Suprapubic skin (tissue), 4 donors: ENCODE measurements around the gene CROCC2. TPM values are rescaled to one million over a fixed set of nuclear protein-coding genes. Genes with fewer than 3 reads are reported as not detected.

ENCODE experiments used
- DNase-seq, 2 donors: peaks; one replicate each; pipeline ENCODE4 v3.0.0-alpha.2; 2019; ENCODE audit warnings: low spot score in 2 of 2
- H3K27ac ChIP-seq: fragments of 200-600 bp; sonication (generic); one replicate; pipeline ENCODE4 v1.5.1; 2019
- H3K27me3 ChIP-seq: fragments of 200-600 bp; sonication (generic); one replicate; pipeline ENCODE4 v1.5.1; 2019
- H3K36me3 ChIP-seq: fragments of 200-600 bp; sonication (generic); one replicate; pipeline ENCODE4 v1.5.1; 2019
- H3K4me1 ChIP-seq: fragments of 200-600 bp; sonication (generic); one replicate; pipeline ENCODE4 v1.5.1; 2019
- H3K4me3 ChIP-seq: fragments of 200-600 bp; sonication (generic); one replicate; pipeline ENCODE4 v1.5.1; 2019; ENCODE audit warnings: mild to moderate bottlenecking
- H3K9me3 ChIP-seq: fragments of 200-600 bp; sonication (generic); one replicate; pipeline ENCODE4 v1.5.1; 2019
- EP300 ChIP-seq: sonication (generic); formaldehyde crosslinking; IDR thresholded peaks from one replicate; pipeline ENCODE4 v1.6.1; 2017; ENCODE audit warnings: antibody characterized with exemption
- POLR2A ChIP-seq, 2 donors: fragments of 450-650 bp; IDR thresholded peaks; one replicate each; pipeline ENCODE4 v1.6.1; 2017; ENCODE audit warnings: antibody characterized with exemption in 2 of 2, mild to moderate bottlenecking in 2 of 2, moderate library complexity in 2 of 2
- POLR2AphosphoS5 ChIP-seq, 3 donors: sonication (generic); formaldehyde crosslinking; IDR thresholded peaks; one replicate each; pipeline ENCODE4 v1.6.1; 2017; ENCODE audit warnings: antibody characterized with exemption in 3 of 3
- WGBS: methylation state at CpG from one replicate; pipeline ENCODE4 v1.1.5; 2018; 5-methylcytosine and 5-hydroxymethylcytosine counted together
- total RNA-seq, 4 donors: library from RNA; depleted of rRNA; stranded (reverse); fragments of >200 nt; gene quantifications; one replicate each; pipeline ENCODE4 v1.1.0, GENCODE V29; 2016
- TF ChIP-seq, protein P1 (sequence below), 2 donors: fragments of 200-600 bp in 1 of 2; fragments of 450-650 bp in 1 of 2; sonication (generic) in 1 of 2; IDR thresholded peaks; one replicate each; pipeline ENCODE4 v1.5.1; 2016 to 2019; ENCODE audit warnings: antibody characterized with exemption in 2 of 2, mild to moderate bottlenecking in 1 of 2, moderate library complexity in 1 of 2

CROCC2 gene
- total RNA-seq, 4 donors from 2014 or later = not detected

- H3K36me3 ChIP-seq = peaks cover 10% of the 10 kb centered on the region
- H3K4me1 ChIP-seq = no peaks in the 10 kb centered on the region
- WGBS = 91% methylated on average over 23 of the region's 26 CpGs
- H3K27me3 ChIP-seq = no peaks in the 10 kb centered on the region
- H3K4me3 ChIP-seq = no peak overlapping the region
- H3K27ac ChIP-seq = no peak overlapping the region
- DNase-seq = no peak
- TF ChIP-seq EP300 (no peak), POLR2A (IDR thresholded peaks at IDR 0.05) (no peak), POLR2AphosphoS5 (IDR thresholded peaks at IDR 0.05) (no peak)
- TF ChIP-seq, protein P1, sequence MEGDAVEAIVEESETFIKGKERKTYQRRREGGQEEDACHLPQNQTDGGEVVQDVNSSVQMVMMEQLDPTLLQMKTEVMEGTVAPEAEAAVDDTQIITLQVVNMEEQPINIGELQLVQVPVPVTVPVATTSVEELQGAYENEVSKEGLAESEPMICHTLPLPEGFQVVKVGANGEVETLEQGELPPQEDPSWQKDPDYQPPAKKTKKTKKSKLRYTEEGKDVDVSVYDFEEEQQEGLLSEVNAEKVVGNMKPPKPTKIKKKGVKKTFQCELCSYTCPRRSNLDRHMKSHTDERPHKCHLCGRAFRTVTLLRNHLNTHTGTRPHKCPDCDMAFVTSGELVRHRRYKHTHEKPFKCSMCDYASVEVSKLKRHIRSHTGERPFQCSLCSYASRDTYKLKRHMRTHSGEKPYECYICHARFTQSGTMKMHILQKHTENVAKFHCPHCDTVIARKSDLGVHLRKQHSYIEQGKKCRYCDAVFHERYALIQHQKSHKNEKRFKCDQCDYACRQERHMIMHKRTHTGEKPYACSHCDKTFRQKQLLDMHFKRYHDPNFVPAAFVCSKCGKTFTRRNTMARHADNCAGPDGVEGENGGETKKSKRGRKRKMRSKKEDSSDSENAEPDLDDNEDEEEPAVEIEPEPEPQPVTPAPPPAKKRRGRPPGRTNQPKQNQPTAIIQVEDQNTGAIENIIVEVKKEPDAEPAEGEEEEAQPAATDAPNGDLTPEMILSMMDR (IDR thresholded peaks at IDR 0.05) = no peak
- no peaks in the 10 kb centered on the region for H3K9me3 ChIP-seq
Measured at GRCh38 chr2:241018051-241018891, 112.1 kb downstream of the CROCC2 start.

GRCh38 chr2:241019441-241020139, 113.5 kb downstream of the CROCC2 start:
- no peak for DNase-seq
- peaks cover 10% of the 10 kb centered on the region for H3K36me3 ChIP-seq
- H3K9me3 ChIP-seq = no peaks in the 10 kb centered on the region
- no peaks in the 10 kb centered on the region for H3K27me3 ChIP-seq
- H3K27ac ChIP-seq = no peak overlapping the region
- TF ChIP-seq EP300 = no peak
- TF ChIP-seq POLR2AphosphoS5 (IDR thresholded peaks at IDR 0.05) = no peak
- TF ChIP-seq, protein P1 (IDR thresholded peaks at IDR 0.05) = no peak
- TF ChIP-seq POLR2A (IDR thresholded peaks at IDR 0.05) = no peak
- H3K4me3 ChIP-seq = no peak overlapping the region
- WGBS = 97% methylated on average over 19 of the region's 20 CpGs
- H3K4me1 ChIP-seq = no peaks in the 10 kb centered on the region

DNA sequence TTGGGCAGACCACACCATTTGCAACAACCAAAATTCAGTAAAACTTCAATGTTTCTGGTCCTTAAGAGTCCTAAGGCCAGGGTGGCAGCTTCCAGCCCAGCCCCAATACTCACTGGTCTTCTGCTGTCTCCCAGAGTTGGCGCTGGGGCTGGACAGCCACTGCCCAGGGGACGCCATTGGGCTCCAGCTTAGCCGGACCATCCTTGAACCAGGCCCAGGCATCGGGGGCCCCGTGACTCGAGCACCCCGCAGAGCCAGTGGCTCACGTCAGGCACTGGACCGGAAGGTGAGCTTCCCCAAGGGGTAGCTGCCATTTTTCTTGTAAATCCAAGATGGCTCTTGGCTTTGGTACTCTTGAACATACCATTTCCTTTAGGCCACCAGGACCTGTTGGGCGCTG, 114.1 kb downstream of the CROCC2 start:
- Histone ChIP-seq H3K27me3 (no peaks in the 10 kb centered on the region), H3K9me3 (peaks cover 4% of the 10 kb centered on the region), H3K4me3 (no peak overlapping the region), H3K4me1 (no peaks in the 10 kb centered on the region), H3K36me3 (peaks cover 6% of the 10 kb centered on the region), H3K27ac (no peak overlapping the region)
- WGBS = 98% methylated on average over 7 of the region's 10 CpGs
- no peak for DNase-seq
- no peak for TF ChIP-seq EP300
- TF ChIP-seq, protein P1 (IDR thresholded peaks at IDR 0.05) = no peak
- no peak for TF ChIP-seq POLR2AphosphoS5 (IDR thresholded peaks at IDR 0.05)
- TF ChIP-seq POLR2A (IDR thresholded peaks at IDR 0.05) = no peak

GRCh38 chr2:241020629-241021190, 114.6 kb downstream of the CROCC2 start:
- TF ChIP-seq, protein P1 (IDR thresholded peaks at IDR 0.05) = no peak
- no peak for TF ChIP-seq POLR2AphosphoS5 (IDR thresholded peaks at IDR 0.05)
- Histone ChIP-seq H3K27me3 (no peaks in the 10 kb centered on the region), H3K4me1 (no peaks in the 10 kb centered on the region), H3K27ac (no peak overlapping the region), H3K36me3 (peaks cover 6% of the 10 kb centered on the region), H3K9me3 (peaks cover 8% of the 10 kb centered on the region), H3K4me3 (no peak overlapping the region)
- 95% methylated on average over 6 of the region's 8 CpGs for WGBS
- DNase-seq = no peak

DNA sequence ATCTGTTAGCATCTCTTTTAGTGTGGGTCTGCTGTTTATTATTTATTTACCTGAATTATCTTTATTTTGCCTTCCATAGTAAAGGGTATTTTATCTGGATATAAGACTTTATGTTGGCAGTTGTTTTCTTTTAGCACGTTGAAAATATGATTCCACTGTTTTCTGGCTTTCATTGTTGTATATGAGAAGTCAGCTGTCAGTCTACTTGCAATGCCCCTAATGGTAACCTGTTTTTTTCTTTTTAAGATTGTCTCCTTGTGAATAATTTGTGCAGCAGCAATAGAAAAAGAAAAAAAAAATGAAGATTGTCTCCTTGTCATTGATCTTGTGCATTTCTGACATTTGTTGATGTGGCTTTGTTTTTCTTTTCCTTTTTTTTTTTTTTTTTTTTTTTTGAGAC, 119.5 kb downstream of the CROCC2 start:
- no peaks in the 10 kb centered on the region for H3K4me1 ChIP-seq
- peaks cover 3% of the 10 kb centered on the region for H3K36me3 ChIP-seq
- H3K4me3 ChIP-seq = no peak overlapping the region
- H3K27me3 ChIP-seq = no peaks in the 10 kb centered on the region
- H3K9me3 ChIP-seq = peaks cover 13% of the 10 kb centered on the region
- no peak for DNase-seq
- no peak for TF ChIP-seq POLR2A (IDR thresholded peaks at IDR 0.05)
- no peak for TF ChIP-seq POLR2AphosphoS5 (IDR thresholded peaks at IDR 0.05)
- TF ChIP-seq, protein P1 (IDR thresholded peaks at IDR 0.05) = no peak
- no peak for TF ChIP-seq EP300
- H3K27ac ChIP-seq = no peak overlapping the region
- 61% methylated on average over 1 of the region's 1 CpG for WGBS
